Jurkat, Clone E6-1 (cell line): ENCODE data around the gene CDC16.
A peak's percentile ranks its signal among the peaks of the same experiment; 100 is the strongest.

ENCODE experiments used
- DNase-seq: peaks from one replicate; pipeline ENCODE4 v3.0.0-alpha.2; 2011; ENCODE audit warnings: low read depth, low spot score
- H3K4me3 ChIP-seq: 2 replicates; pipeline ENCODE4 v1.5.1; 2011; ENCODE audit warnings: mild to moderate bottlenecking, low read length, control low read depth, moderate library complexity

Gene CDC16

DNA sequence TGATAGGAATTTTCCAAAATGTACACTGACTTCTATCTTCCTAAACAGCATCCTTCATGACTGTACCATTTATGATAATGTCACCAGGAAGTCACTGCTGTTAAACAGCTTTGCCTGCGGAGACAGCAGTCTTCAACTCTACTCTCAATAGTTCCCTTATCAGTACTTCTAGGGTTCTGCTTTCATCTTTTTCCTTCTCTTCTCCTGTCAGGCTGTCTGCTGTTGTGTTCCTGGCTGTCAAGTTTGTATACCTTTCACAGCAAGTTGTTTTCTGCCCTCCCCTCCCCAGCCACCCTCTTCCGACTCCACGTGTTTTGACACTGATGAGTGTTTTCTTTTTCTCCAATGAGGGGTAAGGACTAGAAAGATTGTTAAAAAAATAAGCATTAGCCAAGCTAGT, 48.9 kb downstream of the CDC16 start:
- H3K4me3 ChIP-seq, result no peak overlapping the region
- DNase-seq, result no peak

DNA sequence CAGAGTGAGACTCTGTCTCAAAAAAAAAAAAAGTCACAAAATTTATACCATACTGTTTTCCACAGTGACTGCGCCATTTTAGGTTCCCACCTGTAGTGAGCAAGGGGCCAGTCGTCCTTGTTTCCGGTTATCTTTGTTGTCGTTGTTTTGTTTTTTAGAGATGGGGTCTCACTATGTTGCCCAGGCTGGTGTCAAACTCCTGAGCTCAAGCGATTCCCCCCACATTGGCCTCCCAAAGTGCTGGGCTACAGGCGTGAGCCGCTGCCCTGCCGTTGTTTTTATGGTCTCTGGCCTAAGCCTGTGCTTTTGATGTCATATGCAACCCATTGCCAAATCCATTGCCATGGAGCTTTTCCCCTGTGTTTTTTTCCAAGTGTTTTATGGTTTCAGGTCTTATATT, 50.0 kb downstream of the CDC16 start:
- H3K4me3 ChIP-seq, result no peak overlapping the region
- no peak for DNase-seq

DNA sequence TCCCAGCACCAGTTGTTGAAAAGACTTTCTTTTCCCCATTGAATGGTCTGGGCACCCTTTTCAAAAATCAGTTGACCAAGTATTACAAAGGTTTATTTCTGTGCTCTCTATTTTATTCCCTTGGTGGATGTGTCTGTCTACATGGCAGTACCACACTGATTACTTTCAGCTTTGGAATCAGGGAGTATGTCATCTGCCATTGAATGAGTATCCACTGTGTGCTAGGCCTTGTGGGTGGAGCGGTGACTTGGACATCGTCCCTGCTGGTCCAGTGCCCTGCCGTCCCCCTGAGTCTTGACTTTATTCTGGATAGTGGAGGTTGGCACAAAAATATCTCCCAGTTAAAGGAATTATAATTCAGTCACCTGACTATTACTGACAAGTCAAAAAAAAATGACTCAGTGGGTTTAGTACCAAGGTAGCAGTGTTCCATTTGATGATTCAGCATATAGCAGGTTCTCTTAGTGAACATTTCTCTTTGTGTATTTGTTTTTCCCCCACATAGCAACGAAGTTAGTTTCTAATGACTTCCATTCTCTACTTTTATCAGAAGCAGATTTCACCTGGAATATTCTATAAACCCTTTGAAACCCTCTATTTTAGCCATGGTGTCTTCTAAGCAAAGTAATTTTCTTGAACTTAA, 50.6 kb downstream of the CDC16 start:
- no peak overlapping the region for H3K4me3 ChIP-seq
- no peak for DNase-seq

- no peak for DNase-seq
- no peak overlapping the region for H3K4me3 ChIP-seq
Measured at GRCh38 chr13:114286808-114287207, 52.1 kb downstream of the CDC16 start.

GRCh38 chr13:114288157-114288591, 53.5 kb downstream of the CDC16 start:
- H3K4me3 ChIP-seq, result no peak overlapping the region
- DNase-seq, result no peak

DNA sequence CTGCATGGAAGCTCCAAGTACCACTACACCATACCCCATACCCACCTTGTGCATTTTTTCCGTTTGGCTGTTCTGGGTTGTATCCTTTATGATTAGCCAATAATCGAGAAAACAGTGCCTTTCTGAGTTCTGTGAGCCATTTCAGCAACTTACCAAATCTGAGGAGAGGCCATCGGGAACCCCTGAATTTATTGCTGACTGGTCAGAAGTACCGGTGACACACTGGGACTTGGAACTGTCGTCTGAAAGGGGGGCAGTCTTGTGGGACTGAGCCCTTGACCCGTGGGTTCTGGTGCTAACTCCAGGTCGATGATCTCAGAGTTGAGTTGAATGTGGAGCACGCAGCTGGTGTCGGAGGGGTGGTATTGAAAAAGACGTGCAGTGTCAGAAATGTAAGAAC, 61.8 kb downstream of the CDC16 start:
- no peak overlapping the region for H3K4me3 ChIP-seq
- no peak for DNase-seq

DNA sequence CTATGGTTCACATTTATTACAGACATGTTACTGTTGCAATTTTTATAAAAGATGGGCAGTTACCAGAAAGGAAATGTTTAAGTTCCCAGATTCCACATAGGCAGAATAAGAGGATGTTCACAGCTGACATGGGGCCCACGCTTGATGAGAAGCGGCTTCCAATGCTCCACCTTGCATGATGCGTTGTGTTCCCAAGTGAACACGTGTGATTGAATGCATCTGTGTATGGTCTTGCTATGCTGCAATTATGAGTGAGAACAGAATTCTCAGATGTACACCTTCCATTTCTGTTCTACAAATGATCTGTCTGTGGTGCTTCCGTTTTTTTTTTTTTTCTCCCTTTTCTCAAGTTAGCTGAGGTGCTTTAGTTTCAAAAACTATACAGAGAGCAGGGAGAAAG, 62.2 kb downstream of the CDC16 start:
- DNase-seq, result no peak

DNA sequence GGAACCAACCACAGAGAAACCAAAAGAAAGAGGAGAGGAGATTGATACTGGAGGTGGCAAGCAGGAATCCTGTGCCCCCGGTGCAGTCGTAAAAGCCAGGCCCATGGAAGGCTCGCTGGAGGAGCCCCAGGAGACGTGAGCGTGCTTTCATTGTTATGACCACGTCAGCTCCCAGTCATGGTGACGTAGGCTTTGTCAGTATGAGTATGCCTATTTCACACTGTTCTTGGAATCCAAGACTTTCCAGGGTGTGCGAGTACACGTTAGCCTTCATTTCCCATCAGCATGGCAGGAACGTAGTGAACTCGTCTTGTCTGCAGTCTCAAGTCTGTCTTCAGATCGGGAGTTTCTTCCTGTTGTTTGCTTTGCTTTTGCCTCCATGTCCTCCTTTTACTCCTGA, 64.2 kb downstream of the CDC16 start:
- no peak overlapping the region for H3K4me3 ChIP-seq
- no peak for DNase-seq

More for the DNA sequence above, 62.2 kb downstream of the CDC16 start:
- H3K4me3 ChIP-seq, result no peak overlapping the region

- no peak for DNase-seq
- no peak overlapping the region for H3K4me3 ChIP-seq
Measured at GRCh38 chr13:114299604-114300305, 65.1 kb downstream of the CDC16 start.

GRCh38 chr13:114303700-114304327, 69.1 kb downstream of the CDC16 start:
- no peak for DNase-seq
- H3K4me3 ChIP-seq, result no peak overlapping the region

DNA sequence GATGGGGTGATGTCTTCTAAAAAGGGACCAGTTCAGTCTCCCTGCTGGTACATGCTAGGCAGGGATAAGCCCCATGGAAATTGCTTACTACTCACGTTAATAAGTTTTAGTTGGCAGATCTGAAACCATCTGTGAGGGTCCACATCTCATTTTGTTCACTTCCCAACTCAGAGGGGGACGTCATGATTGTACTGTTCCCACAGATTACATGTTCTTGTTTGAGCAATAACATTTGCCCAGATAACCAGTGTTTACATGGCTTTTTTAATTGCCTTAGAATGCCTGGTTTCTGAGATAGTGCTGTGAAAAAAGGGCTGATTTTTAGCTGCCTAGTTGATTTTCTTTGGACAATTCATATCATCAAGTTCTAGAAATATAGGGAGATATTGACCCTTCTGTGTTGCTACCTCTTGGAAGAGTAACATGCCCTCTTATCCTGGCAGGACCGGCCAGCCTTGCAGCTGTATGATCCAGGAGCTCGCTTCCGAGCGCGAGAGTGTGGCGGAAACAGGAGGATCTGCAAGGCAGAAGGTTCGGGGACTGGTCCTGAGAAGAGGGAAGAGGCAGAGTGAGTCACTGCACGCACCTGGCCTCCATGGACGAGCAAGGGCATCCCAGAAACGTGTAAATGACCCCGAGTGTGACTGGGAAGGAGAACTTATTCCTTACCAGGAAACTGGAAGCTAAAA, 69.8 kb downstream of the CDC16 start:
- DNase-seq, result no peak
- H3K4me3 ChIP-seq, result no peak overlapping the region

DNA sequence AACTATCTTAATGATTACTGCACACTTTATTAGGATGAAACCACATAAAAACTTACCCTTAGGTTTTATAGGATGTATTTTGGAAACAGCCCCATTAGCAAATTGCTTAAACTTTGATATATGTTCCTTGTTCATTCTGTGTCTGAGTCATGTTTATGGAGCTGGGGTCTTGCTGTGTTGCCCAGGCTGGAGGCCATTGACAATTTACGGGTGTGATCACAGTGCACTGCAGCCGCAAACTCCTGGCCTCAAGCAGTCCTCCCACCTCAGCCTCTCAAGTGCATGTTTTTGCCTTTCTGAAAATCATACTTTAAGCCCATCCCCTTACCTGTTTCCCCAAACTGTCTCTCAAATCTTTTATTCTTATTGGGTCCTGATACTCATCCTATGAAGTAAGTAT, 74.4 kb downstream of the CDC16 start:
- no peak overlapping the region for H3K4me3 ChIP-seq

DNA sequence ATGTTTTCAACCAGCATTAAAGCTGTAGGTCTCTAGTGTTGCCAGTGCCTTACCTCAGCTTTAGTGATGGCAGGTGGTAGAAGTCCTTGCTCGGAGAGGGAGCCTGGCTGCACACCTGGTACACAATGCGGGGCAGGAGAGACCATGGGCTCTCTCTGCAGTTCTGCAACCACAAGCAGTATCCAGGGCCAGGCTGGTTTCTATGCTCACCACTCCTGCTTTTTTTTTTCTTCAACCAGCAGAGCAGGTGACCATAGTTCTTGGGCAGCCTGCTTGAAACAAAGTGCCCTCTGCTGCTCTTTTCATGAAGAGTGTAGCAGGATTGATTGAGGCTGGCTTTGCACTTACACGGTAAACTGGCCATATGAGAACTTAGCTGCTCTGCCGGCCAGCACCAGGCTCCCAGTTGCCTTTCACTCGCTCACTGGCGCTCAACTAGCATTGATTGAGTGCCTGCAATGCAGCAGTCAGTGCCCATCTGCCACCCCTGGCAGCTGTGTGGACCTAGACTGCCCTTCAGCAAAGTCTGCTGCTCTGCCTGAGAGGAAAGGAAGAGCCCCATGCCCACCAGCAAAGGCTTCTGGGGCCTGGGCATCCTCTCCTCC, 75.2 kb downstream of the CDC16 start:
- H3K4me3 ChIP-seq, result no peak overlapping the region
- no peak for DNase-seq

More for the DNA sequence above, 74.4 kb downstream of the CDC16 start:
- no peak for DNase-seq

DNA sequence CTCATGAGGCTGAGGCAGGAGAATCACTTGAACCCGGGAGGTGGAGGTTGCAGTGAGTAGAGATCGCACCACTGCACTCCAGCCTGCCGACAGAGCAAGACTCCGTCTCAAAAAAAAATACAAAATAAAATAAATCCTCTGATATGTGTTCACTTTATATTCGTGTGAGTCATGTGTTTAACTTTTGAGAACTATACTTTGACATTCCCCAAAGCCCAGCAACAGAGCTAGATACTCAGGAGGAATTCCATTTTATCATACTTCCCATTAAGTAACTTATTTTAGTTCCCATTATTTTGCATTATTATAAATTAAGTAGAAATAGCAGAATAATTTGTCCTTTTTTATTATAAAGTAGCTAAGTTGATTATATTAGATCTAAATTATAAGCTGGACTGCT, 76.3 kb downstream of the CDC16 start:
- H3K4me3 ChIP-seq, result no peak overlapping the region

GRCh38 chr13:114311387-114311786, 76.7 kb downstream of the CDC16 start:
- H3K4me3 ChIP-seq, result no peak overlapping the region
- DNase-seq, result no peak

More for the DNA sequence above, 76.3 kb downstream of the CDC16 start:
- no peak for DNase-seq

DNA sequence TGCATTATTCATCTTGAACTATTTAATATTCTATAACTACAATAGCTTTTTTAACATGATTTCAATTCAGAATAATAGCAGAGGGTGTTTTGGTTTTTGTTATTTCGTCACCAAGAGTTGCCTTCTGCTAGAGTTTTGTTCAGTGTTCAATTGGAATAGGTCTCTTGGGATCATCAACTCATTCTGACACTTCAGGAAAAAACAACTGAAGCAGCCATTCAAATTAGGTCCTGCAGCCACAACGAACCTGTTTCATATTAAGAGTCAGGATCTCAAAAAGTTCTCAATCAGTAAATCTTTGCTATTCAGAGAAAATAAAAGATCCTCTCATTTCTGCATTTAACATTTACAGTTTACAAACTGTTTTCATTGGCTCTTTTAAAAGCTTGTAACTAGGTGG, 77.2 kb downstream of the CDC16 start:
- no peak for DNase-seq
- no peak overlapping the region for H3K4me3 ChIP-seq

- peak; percentile 25 for DNase-seq
- peak overlapping the region; percentile 55 for H3K4me3 ChIP-seq
Measured at GRCh38 chr13:114313061-114313860, 78.6 kb downstream of the CDC16 start.

GRCh38 chr13:114314074-114314912, 79.6 kb downstream of the CDC16 start, which contains the start of gene CHAMP1:
CHAMP1 (plus strand) TSS chr13:114314503; CDS start chr13:114323843, 9,340 bp downstream.
- peak within 1 kb of the TSS; percentile 69 for H3K4me3 ChIP-seq
- DNase-seq, result peak; percentile 94
